Progenitor cell of endocrine pancreas (in vitro differentiated cells): ENCODE results near the gene ROBO2. TPM values are rescaled to one million over a fixed set of nuclear protein-coding genes. Genes with fewer than 3 reads are reported as not detected.

ENCODE experiments used
- DNase-seq: peaks from one replicate; pipeline ENCODE4 v3.0.0; 2021; ENCODE audit warnings: low spot score; ENCODE audit not compliant: unreplicated experiment
- H3K27ac Mint-ChIP-seq: 2 replicates; pipeline ENCODE4 v1.8.0; 2021; ENCODE audit warnings: mild to moderate bottlenecking, moderate library complexity, mixed read lengths
- H3K27me3 Mint-ChIP-seq: 2 replicates; pipeline ENCODE4 v1.8.0; 2021; ENCODE audit warnings: mixed read lengths
- H3K36me3 Mint-ChIP-seq: 2 replicates; pipeline ENCODE4 v1.8.0; 2022; ENCODE audit warnings: mixed read lengths; ENCODE audit not compliant: insufficient read depth
- H3K4me1 Mint-ChIP-seq: 2 replicates; pipeline ENCODE4 v1.8.0; 2021; ENCODE audit warnings: low read depth, mixed read lengths
- H3K4me3 Mint-ChIP-seq: 2 replicates; pipeline ENCODE4 v1.8.0; 2021; ENCODE audit warnings: low read depth, mild to moderate bottlenecking, moderate library complexity, mixed read lengths
- H3K9me3 Mint-ChIP-seq: 2 replicates; pipeline ENCODE4 v1.8.0; 2021; ENCODE audit warnings: low read depth, mixed read lengths
- total RNA-seq: library from RNA; stranded (reverse); gene quantifications from 2 replicates; pipeline ENCODE4 v1.2.1, GENCODE V29; 2021
- TF ChIP-seq, protein P1 (sequence below): fragments of 200-600 bp; sonication (generic); IDR thresholded peaks from one replicate; pipeline ENCODE4 v1.5.0; 2021; ENCODE audit warnings: antibody characterized with exemption, mild to moderate bottlenecking; ENCODE audit not compliant: unreplicated experiment

ROBO2 gene
- total RNA-seq, 1 donor from 2014 or later, result 75.2 TPM

DNA sequence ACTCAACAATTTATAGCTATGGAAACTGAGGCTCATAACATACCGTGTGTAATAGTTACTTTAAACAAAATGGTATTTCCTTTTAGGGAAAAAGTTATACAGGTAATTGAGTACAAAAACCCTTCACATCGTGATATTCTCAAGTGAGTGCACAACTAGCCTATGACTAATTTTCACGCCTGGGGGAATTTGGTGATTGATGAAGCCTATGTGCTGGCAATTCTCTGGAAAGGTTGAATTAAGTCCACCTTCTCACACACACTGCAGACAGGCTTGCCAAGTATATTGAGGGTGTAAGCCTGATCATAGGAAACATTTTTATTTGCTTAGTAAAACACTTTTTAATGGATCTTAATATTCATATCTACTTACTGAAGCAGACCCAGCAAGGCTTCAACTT lies 41.3 kb upstream of the ROBO2 start:
- no peaks in the 10 kb centered on the region for H3K36me3 Mint-ChIP-seq
- no peak overlapping the region for H3K4me3 Mint-ChIP-seq

DNA sequence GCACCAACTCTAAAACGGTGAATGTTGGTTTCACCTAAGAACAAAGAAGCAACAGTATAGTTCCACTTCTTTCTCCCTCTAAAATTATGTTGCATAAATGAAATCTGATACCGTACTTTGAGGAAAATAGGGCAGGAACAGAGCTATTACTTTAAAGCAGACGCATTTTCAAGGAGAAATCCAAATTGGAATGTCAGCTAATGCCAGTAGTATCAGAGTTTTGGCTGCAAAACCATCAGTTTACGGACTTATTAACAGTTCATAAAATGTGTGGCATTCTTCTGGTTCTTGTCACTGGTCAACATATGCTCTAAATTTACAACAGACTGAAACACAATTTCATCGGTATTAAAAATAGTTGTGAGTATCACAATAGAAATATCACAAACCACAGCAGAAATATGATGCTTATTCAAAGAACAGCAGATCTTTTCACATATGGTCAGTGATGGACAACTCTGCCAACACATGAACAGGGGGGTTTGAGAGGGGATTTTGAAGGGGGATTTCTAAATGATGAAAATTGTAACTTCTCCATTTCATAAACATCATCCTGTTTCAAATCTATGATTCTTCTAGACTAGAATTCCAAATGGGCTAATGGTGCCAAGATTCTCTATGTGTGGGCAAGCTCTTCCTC lies 38.7 kb upstream of the ROBO2 start:
- DNase-seq, result no peak
- peaks cover 2% of the 10 kb centered on the region for H3K36me3 Mint-ChIP-seq
- peaks cover 12% of the 10 kb centered on the region for H3K4me1 Mint-ChIP-seq
- H3K27ac Mint-ChIP-seq, result no peak overlapping the region
- H3K27me3 Mint-ChIP-seq, result no peaks in the 10 kb centered on the region
- H3K4me3 Mint-ChIP-seq, result no peak overlapping the region
- H3K9me3 Mint-ChIP-seq, result peaks cover 9% of the 10 kb centered on the region
- TF ChIP-seq, protein P1, sequence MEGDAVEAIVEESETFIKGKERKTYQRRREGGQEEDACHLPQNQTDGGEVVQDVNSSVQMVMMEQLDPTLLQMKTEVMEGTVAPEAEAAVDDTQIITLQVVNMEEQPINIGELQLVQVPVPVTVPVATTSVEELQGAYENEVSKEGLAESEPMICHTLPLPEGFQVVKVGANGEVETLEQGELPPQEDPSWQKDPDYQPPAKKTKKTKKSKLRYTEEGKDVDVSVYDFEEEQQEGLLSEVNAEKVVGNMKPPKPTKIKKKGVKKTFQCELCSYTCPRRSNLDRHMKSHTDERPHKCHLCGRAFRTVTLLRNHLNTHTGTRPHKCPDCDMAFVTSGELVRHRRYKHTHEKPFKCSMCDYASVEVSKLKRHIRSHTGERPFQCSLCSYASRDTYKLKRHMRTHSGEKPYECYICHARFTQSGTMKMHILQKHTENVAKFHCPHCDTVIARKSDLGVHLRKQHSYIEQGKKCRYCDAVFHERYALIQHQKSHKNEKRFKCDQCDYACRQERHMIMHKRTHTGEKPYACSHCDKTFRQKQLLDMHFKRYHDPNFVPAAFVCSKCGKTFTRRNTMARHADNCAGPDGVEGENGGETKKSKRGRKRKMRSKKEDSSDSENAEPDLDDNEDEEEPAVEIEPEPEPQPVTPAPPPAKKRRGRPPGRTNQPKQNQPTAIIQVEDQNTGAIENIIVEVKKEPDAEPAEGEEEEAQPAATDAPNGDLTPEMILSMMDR, result no peak

More for the DNA sequence above, 41.3 kb upstream of the ROBO2 start:
- peaks cover 14% of the 10 kb centered on the region for H3K4me1 Mint-ChIP-seq
- no peaks in the 10 kb centered on the region for H3K9me3 Mint-ChIP-seq
- no peak for DNase-seq
- TF ChIP-seq, protein P1, result no peak
- no peak overlapping the region for H3K27ac Mint-ChIP-seq
- H3K27me3 Mint-ChIP-seq, result no peaks in the 10 kb centered on the region

DNA sequence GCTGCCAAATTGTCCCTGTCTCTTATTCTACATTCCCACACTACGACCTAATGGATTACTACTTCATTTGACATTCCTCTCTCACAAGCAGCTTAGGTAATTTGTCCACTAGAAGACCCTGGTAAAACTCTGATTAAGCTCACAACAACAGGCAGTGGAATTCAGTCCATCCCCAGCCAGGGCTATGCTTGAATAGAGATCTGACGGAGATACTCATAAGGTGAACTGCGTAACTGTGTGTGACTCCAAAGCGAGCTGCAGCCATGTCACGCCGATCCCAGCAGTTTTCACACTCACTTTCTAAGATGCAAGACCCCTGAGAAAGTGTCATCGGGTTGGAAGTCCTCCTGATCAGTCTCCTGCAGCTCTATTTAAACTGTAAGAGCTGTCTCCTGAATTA lies 25.7 kb upstream of the ROBO2 start:
- no peaks in the 10 kb centered on the region for H3K27me3 Mint-ChIP-seq
- no peak for DNase-seq
- peak overlapping the region; percentile 37 for H3K4me3 Mint-ChIP-seq
- TF ChIP-seq, protein P1, result no peak
- H3K9me3 Mint-ChIP-seq, result peaks cover 6% of the 10 kb centered on the region
- peak overlapping the region; percentile 86 for H3K27ac Mint-ChIP-seq
- peaks cover 1% of the 10 kb centered on the region for H3K36me3 Mint-ChIP-seq
- peaks cover 34% of the 10 kb centered on the region for H3K4me1 Mint-ChIP-seq

DNA sequence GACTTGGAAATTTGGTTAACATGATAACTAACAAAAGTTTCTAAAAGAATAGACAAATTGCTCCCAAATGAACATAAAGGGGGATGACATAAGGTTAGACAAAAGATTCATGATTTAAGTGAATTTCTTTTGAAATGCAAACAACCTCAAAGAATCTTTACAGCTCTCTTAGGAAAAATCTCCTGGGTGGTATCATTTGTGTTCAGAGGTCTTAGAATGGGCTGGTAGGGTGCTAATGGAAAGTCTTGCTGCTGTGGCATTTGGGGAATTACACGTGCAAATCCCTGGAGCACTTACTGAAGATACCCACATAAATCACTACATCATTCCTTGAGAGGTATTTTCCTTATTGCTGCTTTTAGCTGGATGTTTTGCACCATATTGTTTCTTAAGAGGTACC lies 14.4 kb upstream of the ROBO2 start:
- TF ChIP-seq, protein P1, result no peak
- no peaks in the 10 kb centered on the region for H3K27me3 Mint-ChIP-seq
- H3K36me3 Mint-ChIP-seq, result peaks cover 2% of the 10 kb centered on the region
- peaks cover 9% of the 10 kb centered on the region for H3K4me1 Mint-ChIP-seq
- H3K9me3 Mint-ChIP-seq, result peaks cover 5% of the 10 kb centered on the region
- H3K4me3 Mint-ChIP-seq, result no peak overlapping the region
- no peak overlapping the region for H3K27ac Mint-ChIP-seq
- DNase-seq, result no peak

DNA sequence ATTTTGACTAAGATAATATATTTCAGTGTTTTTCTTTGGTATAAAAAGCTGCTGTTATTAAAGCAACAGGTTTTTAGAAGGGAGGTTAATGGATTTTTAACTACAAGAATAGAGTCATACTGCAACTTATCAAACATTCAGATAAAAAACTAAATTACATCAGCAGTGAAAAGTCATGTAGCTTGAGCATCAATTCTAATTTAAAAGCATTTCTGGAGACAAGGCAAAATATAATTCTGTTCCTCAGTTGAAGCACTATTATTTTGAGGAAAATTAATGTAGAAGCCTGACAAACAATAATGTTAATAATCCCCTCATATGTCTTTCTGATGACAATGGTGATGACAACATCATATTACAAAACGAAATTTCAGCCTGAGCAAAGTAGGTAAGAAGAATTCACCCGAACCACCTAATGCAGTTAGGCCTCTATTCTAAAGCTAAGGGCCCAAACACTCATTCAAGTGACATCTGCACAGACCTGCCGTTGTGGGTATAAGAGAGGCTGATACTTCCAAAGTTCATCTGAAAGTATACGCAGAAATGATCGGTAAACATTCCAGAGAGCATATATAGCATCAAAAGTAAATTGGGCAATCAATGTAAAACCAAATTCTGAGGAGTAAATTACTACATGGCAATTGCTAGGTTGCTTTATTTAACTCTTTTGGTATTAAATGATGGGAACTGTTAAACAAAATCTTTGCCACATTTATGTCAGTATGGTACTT lies 12.8 kb upstream of the ROBO2 start:
- TF ChIP-seq, protein P1, result no peak
- Mint-ChIP-seq H3K27ac (no peak overlapping the region), H3K9me3 (peaks cover 5% of the 10 kb centered on the region), H3K4me1 (peaks cover 9% of the 10 kb centered on the region), H3K36me3 (peaks cover 2% of the 10 kb centered on the region), H3K27me3 (no peaks in the 10 kb centered on the region), H3K4me3 (no peak overlapping the region)
- DNase-seq, result no peak
